CD4-positive, alpha-beta memory T cell (primary cell): ENCODE measurements around the gene CGB8. TPM values are rescaled to one million over a fixed set of nuclear protein-coding genes. Genes with fewer than 3 reads are reported as not detected.

Experiments used
- CTCF ChIA-PET: fragments of 350-600 bp; sonication (Branson Sonifier 250); formaldehyde crosslinking; loops from one replicate; lab custom pipeline; 2021; ENCODE audit warnings: inconsistent platforms; ENCODE audit not compliant: partially characterized antibody; lab: Charles Lee
- POLR2A ChIA-PET: fragments of 350-600 bp; sonication (Branson Sonifier 250); formaldehyde crosslinking; loops from one replicate; lab custom pipeline; 2021; ENCODE audit not compliant: partially characterized antibody; lab: Charles Lee
- DNase-seq, 5 donors: peaks; one replicate each; pipeline versions ENCODE4 v3.0.0 to v3.0.0-alpha.2; 2020 to 2022; ENCODE audit warnings: mixed read lengths in 1 of 5
- H3K27ac ChIP-seq: one replicate; pipeline ENCODE4 v1.7.0; 2013; ENCODE audit warnings: low read depth, low read length
- H3K27me3 ChIP-seq: 2 replicates; pipeline ENCODE4 v1.7.0; 2013; ENCODE audit warnings: mild to moderate bottlenecking, low read length, moderate library complexity; ENCODE audit not compliant: insufficient read depth
- H3K36me3 ChIP-seq: 2 replicates; pipeline ENCODE4 v1.7.0; 2013; ENCODE audit warnings: mild to moderate bottlenecking, low read length, moderate library complexity; ENCODE audit not compliant: insufficient read depth
- H3K4me1 ChIP-seq: 2 replicates; pipeline ENCODE4 v1.7.0; 2013; ENCODE audit warnings: mild to moderate bottlenecking, low read length, moderate library complexity; ENCODE audit not compliant: insufficient read depth
- H3K4me3 ChIP-seq, 2 donors: one replicate each; pipeline ENCODE4 v1.7.0; 2013; ENCODE audit warnings: low read length in 2 of 2, mild to moderate bottlenecking in 1 of 2
- H3K9me3 ChIP-seq, 2 donors: one replicate each; pipeline ENCODE4 v1.7.0; 2013; ENCODE audit warnings: low read length in 2 of 2, control low read depth in 1 of 2; ENCODE audit not compliant: control insufficient read depth in 1 of 2
- H3K27ac Mint-ChIP-seq, 7 donors: one replicate each; pipeline ENCODE4 v1.8.0; 2020 to 2021; ENCODE audit warnings: mixed read lengths in 7 of 7, mild to moderate bottlenecking in 6 of 7, inconsistent platforms in 3 of 7, moderate library complexity in 3 of 7
- H3K27me3 Mint-ChIP-seq, 2 donors: one replicate each; pipeline ENCODE4 v1.8.0; 2020 to 2021; ENCODE audit warnings: mixed read lengths in 2 of 2
- H3K36me3 Mint-ChIP-seq, 2 donors: one replicate each; pipeline ENCODE4 v1.8.0; 2020 to 2021; ENCODE audit warnings: mixed read lengths in 2 of 2, inconsistent platforms in 1 of 2, mild to moderate bottlenecking in 1 of 2
- H3K4me1 Mint-ChIP-seq, 4 donors: one replicate each; pipeline ENCODE4 v1.8.0; 2020 to 2021; ENCODE audit warnings: mixed read lengths in 4 of 4, mild to moderate bottlenecking in 1 of 4
- H3K4me3 Mint-ChIP-seq, 8 donors: one replicate each; pipeline ENCODE4 v1.8.0; 2020 to 2021; ENCODE audit warnings: mixed read lengths in 8 of 8, mild to moderate bottlenecking in 7 of 8, moderate library complexity in 6 of 8, inconsistent platforms in 3 of 8
- H3K9me3 Mint-ChIP-seq, 8 donors: one replicate each; pipeline ENCODE4 v1.8.0; 2020 to 2021; ENCODE audit warnings: mixed read lengths in 8 of 8, mild to moderate bottlenecking in 5 of 8, inconsistent platforms in 3 of 8, moderate library complexity in 1 of 8
- intact Hi-C: fragments of 100-400 bp; cut with micrococcal nuclease; formaldehyde crosslinking; loops from one replicate; pipeline ENCODE4 v1.15.1; 2023
- polyA plus RNA-seq, 2 donors: library from polyadenylated mRNA; unstranded; fragments of 300-500 nt; fragmentation: Illumina TruSeq; gene quantifications; one replicate each; pipeline ENCODE4 v1.2.3, GENCODE V29; 2021
- total RNA-seq, 2 experiments: library from RNA; stranded (reverse); gene quantifications; one replicate each; pipeline ENCODE4 v1.2.3, GENCODE V29; 2021

Gene CGB8
- total and polyA plus RNA-seq, 4 experiments from 2014 or later = not detected

DNA sequence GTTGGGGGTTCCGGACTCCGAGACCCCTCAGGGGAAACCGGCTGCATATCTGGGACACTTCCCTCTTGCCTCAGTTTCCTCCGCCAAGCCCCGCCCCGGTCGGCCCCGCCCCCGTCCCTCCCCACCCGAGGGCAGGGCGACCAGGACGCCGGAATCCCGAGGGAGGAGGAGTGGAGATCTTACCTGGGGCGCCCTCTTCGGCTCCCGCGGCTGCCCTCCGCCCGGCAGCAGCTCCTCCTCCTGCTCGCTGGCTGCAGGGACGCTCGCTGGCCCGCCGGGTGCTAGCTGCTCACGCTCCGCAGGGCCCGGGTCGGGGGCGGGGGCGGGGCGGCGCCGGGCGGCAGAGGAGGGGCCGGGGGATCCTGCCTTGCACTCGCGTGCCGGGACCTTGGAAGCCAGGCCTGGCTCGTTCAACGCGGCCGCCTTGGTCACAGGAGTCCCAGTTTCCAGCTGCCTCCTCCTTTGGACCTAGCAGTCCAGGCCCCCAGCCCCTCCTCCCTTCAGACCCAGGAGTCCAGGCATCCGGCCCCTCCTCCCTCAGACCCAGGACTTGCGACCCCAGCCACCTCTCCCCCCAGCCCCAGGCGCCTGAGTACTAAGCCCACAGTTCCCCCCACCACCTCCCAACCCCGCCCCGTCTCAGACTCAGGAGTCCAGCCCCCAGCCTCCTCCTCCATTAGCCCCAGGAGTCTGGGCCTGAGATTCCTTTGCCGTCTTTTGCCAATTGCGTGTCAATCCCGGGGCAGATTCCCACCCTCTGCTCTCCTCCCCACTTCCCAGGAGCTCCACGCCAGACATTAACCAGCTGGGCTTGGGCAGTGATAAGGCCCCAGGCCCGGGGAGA lies 16.1 kb upstream of the CGB8 start, which contains the start of gene NTF4:
Gene NTF4 (minus strand): TSS at position 51 of the 844 bp plus-strand sequence. CDS start 2,821 bp downstream, outside the sequence.
- POLR2A ChIA-PET = no interaction called here
- Mint-ChIP-seq H3K36me3 (no peaks in the 10 kb centered on the region), H3K27ac (peak within 1 kb of the TSS in 2 of 7 donors; percentile 6 to 31), H3K27me3 (peaks cover 25 to 37% of the 10 kb centered on the region in 2 donors), H3K4me3 (peak within 1 kb of the TSS in 2 of 8 donors; percentile 43 to 52), H3K9me3 (peaks cover 0 to 6% (median 3%) of the 10 kb centered on the region in 8 donors), H3K4me1 (peaks cover 0 to 5% (median 0%) of the 10 kb centered on the region in 4 donors)
- Histone ChIP-seq H3K9me3 (no peaks in the 10 kb centered on the region), H3K36me3 (no peaks in the 10 kb centered on the region), H3K27ac (no peak within 1 kb of the TSS), H3K27me3 (peaks cover 7% of the 10 kb centered on the region), H3K4me3 (no peak within 1 kb of the TSS), H3K4me1 (no peaks in the 10 kb centered on the region)
- DNase-seq = no peak
- intact Hi-C loops = no loop called here
- CTCF ChIA-PET = interaction anchor here (1.4 kb wide), 1 partner anchor 41 kb away, joined by 3 read pairs; no protein-coding TSS in a partner anchor

DNA sequence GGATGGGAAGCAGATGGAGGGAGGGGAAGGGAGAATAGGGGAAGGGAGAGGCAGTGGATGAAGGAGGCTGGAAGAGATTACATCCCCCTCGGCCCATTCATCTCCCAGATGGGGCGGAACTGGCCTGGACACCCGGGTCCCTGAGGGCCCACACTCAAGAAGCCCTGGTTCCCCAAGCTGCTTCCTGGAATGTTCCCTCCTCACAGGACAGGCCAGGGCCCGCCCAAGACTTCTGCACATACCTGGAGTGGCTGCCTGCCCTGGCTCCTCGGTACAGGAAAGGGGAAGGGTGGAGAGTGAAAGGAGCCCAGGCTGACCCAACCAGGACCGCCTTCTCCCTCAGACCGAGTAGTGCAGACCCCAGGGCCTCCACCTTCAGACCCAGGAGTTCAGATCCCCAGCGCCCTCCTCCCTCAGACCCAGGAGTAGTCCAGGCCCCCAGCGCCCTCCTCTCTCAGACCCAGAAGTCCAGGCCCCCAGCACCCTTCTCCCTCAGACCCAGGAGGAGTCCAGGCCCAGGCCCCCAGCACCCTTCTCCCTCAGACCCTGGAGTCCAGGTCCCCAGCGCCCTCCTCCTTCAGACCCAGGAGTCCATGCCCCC lies 15.2 kb upstream of the CGB8 start:
- no peaks in the 10 kb centered on the region for H3K36me3 ChIP-seq
- DNase-seq = no peak
- Mint-ChIP-seq H3K4me3 (peak overlapping the region in 2 of 8 donors; percentile 43 to 52), H3K9me3 (peaks cover 0 to 4% (median 0%) of the 10 kb centered on the region in 8 donors), H3K27ac (no peak overlapping the region), H3K27me3 (peaks cover 22 to 37% of the 10 kb centered on the region in 2 donors), H3K36me3 (no peaks in the 10 kb centered on the region), H3K4me1 (peaks cover 0 to 5% (median 0%) of the 10 kb centered on the region in 4 donors)
- ChIA-PET POLR2A (no interaction called here), CTCF (interaction anchor here (1.4 kb wide), 1 partner anchor 42 kb away, joined by 3 read pairs; no protein-coding TSS in a partner anchor)
- H3K4me1 ChIP-seq = no peaks in the 10 kb centered on the region
- H3K27me3 ChIP-seq = peaks cover 8% of the 10 kb centered on the region
- H3K9me3 ChIP-seq = no peaks in the 10 kb centered on the region
- intact Hi-C loops = no loop called here
- no peak overlapping the region for H3K27ac ChIP-seq
- H3K4me3 ChIP-seq = no peak overlapping the region

DNA sequence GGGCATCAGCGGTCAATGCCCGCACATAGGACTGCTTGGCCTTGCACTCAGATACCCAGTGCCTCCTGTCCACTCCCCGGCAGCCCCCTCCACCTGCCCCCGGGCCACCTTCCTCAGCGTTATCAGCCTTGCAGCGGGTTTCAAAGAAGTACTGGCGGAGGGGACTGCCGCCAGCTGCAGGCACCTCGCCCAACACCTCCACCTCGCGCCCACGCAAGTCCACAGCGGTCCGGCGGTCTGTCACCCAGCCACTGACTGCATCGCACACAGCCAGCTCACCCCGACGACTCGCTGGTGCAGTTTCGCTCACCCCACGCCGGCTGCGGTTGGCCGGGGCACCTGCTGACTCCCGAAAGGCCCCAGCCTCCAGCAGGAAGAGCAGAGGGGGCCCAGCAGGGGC lies 12.5 kb upstream of the CGB8 start:
- H3K4me1 Mint-ChIP-seq = peaks cover 7 to 22% (median 13%) of the 10 kb centered on the region in 4 donors
- Histone ChIP-seq H3K27me3 (peaks cover 25% of the 10 kb centered on the region), H3K27ac (no peak overlapping the region), H3K4me3 (no peak overlapping the region), H3K4me1 (peaks cover 17% of the 10 kb centered on the region), H3K36me3 (no peaks in the 10 kb centered on the region), H3K9me3 (no peaks in the 10 kb centered on the region)
- peaks cover 22 to 34% of the 10 kb centered on the region in 2 donors for H3K27me3 Mint-ChIP-seq
- DNase-seq = no peak
- H3K9me3 Mint-ChIP-seq = peaks cover 0 to 3% (median 0%) of the 10 kb centered on the region in 8 donors
- H3K36me3 Mint-ChIP-seq = no peaks in the 10 kb centered on the region
- intact Hi-C loops = no loop called here
- no peak overlapping the region for H3K27ac Mint-ChIP-seq
- CTCF ChIA-PET = no interaction called here
- POLR2A ChIA-PET = no interaction called here
- H3K4me3 Mint-ChIP-seq = no peak overlapping the region

DNA sequence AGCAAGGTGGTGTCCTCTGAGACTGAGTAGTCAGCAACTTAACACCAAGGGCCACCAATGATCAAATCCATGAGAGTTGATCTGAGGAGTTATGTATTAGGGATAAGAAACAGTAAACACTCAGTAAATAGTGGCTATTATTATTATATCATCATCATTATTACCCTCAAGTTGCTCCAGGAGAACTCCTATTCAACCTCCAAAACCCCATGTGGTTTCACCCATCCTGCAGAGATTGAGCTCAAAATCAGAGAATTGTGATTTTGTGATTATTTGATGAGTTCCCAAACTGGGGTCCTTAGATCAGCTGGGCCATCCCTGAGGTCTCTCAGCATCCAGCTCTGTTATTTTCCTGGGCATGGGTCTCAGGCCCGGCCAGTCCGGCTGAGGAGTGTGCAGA lies 12.1 kb upstream of the CGB8 start:
- H3K4me1 ChIP-seq = peaks cover 21% of the 10 kb centered on the region
- POLR2A ChIA-PET = no interaction called here

DNA sequence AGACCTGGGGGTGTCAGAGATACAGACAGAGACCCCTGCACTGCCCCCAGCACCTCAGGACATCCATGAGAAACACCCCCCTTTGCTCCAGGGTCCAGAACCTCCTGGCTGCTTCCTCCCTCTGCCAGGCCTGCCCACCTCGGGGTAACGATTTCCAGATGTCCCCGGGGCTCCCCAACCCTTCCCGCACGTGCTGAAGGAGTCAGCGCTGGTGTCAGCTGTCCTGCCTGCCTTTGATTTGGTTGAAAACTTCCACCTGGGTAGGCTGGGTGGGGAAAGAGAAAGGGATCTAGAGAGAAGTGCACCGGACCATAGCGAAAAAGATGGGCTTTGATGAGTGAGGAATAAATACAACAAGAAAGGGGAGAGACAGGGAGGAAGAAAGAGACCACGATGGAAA lies 10.1 kb upstream of the CGB8 start:
- POLR2A ChIA-PET = interaction anchor here (2.1 kb wide), 1 partner anchor 66 kb away, joined by 8 read pairs; the partner anchor contains the start of genes GYS1 and RUVBL2
- H3K27me3 ChIP-seq = peaks cover 20% of the 10 kb centered on the region

More for the DNA sequence above, 12.1 kb upstream of the CGB8 start:
- H3K36me3 Mint-ChIP-seq = no peaks in the 10 kb centered on the region
- Histone ChIP-seq H3K36me3 (no peaks in the 10 kb centered on the region), H3K27ac (no peak overlapping the region), H3K4me3 (no peak overlapping the region), H3K9me3 (no peaks in the 10 kb centered on the region), H3K27me3 (peaks cover 25% of the 10 kb centered on the region)
- H3K4me3 Mint-ChIP-seq = no peak overlapping the region
- H3K27ac Mint-ChIP-seq = no peak overlapping the region
- H3K9me3 Mint-ChIP-seq = peaks cover 0 to 3% (median 0%) of the 10 kb centered on the region in 8 donors
- intact Hi-C loops = no loop called here
- DNase-seq = no peak
- peaks cover 7 to 22% (median 15%) of the 10 kb centered on the region in 4 donors for H3K4me1 Mint-ChIP-seq
- peaks cover 20 to 29% of the 10 kb centered on the region in 2 donors for H3K27me3 Mint-ChIP-seq
- CTCF ChIA-PET = no interaction called here

DNA sequence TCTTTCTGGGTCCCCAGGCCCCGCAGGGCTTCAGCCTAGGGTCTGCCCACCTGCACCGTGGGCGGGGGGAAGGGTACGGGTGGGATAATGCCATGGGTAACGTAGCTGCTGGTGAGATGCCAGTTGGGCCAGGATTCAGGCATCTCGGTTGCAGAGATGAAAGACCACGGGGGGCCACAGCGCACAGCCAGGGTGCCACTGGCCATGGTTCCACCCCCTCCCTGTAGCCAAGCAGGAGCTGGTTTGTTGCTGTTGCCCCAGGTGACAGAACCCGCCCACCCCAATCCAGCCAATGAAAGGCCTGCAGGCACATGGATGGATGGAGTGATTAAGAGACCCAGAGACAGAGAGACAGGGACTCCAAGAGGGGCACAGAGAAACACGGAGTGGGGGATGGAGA lies 9.7 kb upstream of the CGB8 start:
- peaks cover 7 to 27% (median 14%) of the 10 kb centered on the region in 4 donors for H3K4me1 Mint-ChIP-seq
- POLR2A ChIA-PET = interaction anchor here (2.1 kb wide), 1 partner anchor 65 kb away, joined by 8 read pairs; the partner anchor contains the start of genes GYS1 and RUVBL2
- CTCF ChIA-PET = no interaction called here

More for the DNA sequence above, 10.1 kb upstream of the CGB8 start:
- Mint-ChIP-seq H3K9me3 (peaks cover 0 to 3% (median 0%) of the 10 kb centered on the region in 8 donors), H3K27me3 (peaks cover 18 to 24% of the 10 kb centered on the region in 2 donors), H3K36me3 (no peaks in the 10 kb centered on the region), H3K4me3 (peak overlapping the region in 1 of 8 donors; percentile 36), H3K4me1 (peaks cover 7 to 27% (median 14%) of the 10 kb centered on the region in 4 donors), H3K27ac (peak overlapping the region in 1 of 7 donors; percentile 77)
- intact Hi-C loops = loop anchor here (10.0 kb wide), 1 partner anchor 64 kb away; the partner anchor contains the start of genes GYS1 and RUVBL2
- Histone ChIP-seq H3K4me3 (no peak overlapping the region), H3K27ac (no peak overlapping the region), H3K4me1 (peaks cover 23% of the 10 kb centered on the region), H3K36me3 (no peaks in the 10 kb centered on the region), H3K9me3 (no peaks in the 10 kb centered on the region)
- no peak for DNase-seq
- CTCF ChIA-PET = interaction anchor here (0.6 kb wide), 1 partner anchor 716 kb away, joined by 4 read pairs; no protein-coding TSS in a partner anchor

More for the DNA sequence above, 9.7 kb upstream of the CGB8 start:
- Histone ChIP-seq H3K27me3 (peaks cover 18% of the 10 kb centered on the region), H3K27ac (no peak overlapping the region), H3K36me3 (no peaks in the 10 kb centered on the region), H3K4me1 (peaks cover 23% of the 10 kb centered on the region), H3K9me3 (no peaks in the 10 kb centered on the region), H3K4me3 (no peak overlapping the region)
- Mint-ChIP-seq H3K27ac (no peak overlapping the region), H3K4me3 (peak overlapping the region in 4 of 8 donors; percentile 86 to 93 (median 90)), H3K36me3 (no peaks in the 10 kb centered on the region), H3K27me3 (peaks cover 17 to 24% of the 10 kb centered on the region in 2 donors), H3K9me3 (peaks cover 0 to 3% (median 0%) of the 10 kb centered on the region in 8 donors)
- intact Hi-C loops = loop anchor here (10.0 kb wide), 1 partner anchor 64 kb away; the partner anchor contains the start of genes GYS1 and RUVBL2
- no peak for DNase-seq
